Endothelial cell of umbilical vein (primary cell): Measurements from ENCODE around the gene TEX35.

Experiments used
- TF ChIP-seq, protein P1 (sequence below), 2 donors: IDR thresholded peaks; 1 replicate in 1 of 2; 2 replicates in 1 of 2; pipeline ENCODE4 v1.5.1; 2011; ENCODE audit warnings: low read length in 2 of 2, mild to moderate bottlenecking in 2 of 2, moderate library complexity in 2 of 2, control low read depth in 1 of 2, inconsistent platforms in 1 of 2, low read depth in 1 of 2; ENCODE audit not compliant: insufficient read depth in 1 of 2; ENCODE audit errors: extremely low read depth in 1 of 2
- TF ChIP-seq, protein P2 (sequence below): IDR thresholded peaks from 2 replicates; pipeline ENCODE4 v1.6.1; 2011; ENCODE audit not compliant: insufficient read depth, insufficient read length

DNA sequence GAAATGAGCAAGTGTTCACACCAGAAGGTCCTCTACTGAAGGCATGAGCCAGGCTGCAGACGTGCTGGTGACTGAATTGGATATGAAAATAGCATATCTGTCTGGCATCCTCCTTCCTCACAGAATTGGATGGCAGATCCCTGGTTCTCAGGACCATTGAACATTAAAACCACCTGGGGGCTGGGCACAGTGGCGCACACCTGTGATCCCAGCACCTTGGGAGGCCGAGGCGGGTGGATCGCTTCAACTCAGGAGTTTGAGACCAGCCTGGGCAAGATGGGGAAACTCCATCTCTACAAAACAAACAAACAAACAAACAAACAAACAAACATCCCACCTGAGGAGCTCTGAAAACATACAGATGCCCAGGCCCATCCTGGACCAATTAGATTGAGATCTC lies 23.4 kb downstream of the TEX35 start:
- TF ChIP-seq, protein P1, sequence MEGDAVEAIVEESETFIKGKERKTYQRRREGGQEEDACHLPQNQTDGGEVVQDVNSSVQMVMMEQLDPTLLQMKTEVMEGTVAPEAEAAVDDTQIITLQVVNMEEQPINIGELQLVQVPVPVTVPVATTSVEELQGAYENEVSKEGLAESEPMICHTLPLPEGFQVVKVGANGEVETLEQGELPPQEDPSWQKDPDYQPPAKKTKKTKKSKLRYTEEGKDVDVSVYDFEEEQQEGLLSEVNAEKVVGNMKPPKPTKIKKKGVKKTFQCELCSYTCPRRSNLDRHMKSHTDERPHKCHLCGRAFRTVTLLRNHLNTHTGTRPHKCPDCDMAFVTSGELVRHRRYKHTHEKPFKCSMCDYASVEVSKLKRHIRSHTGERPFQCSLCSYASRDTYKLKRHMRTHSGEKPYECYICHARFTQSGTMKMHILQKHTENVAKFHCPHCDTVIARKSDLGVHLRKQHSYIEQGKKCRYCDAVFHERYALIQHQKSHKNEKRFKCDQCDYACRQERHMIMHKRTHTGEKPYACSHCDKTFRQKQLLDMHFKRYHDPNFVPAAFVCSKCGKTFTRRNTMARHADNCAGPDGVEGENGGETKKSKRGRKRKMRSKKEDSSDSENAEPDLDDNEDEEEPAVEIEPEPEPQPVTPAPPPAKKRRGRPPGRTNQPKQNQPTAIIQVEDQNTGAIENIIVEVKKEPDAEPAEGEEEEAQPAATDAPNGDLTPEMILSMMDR (IDR thresholded peaks at IDR 0.05; ENCODE audit: extremely low read depth in 1 of 2, insufficient read depth in 1 of 2, low read depth in 1 of 2, low read length in 2 of 2), result no peak
- TF ChIP-seq, protein P2, sequence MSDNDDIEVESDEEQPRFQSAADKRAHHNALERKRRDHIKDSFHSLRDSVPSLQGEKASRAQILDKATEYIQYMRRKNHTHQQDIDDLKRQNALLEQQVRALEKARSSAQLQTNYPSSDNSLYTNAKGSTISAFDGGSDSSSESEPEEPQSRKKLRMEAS, result no peak
